DMS53 (cell line): ENCODE measurements around the gene CCNL1.

ENCODE experiments used
- DNase-seq: peaks from one replicate; lab custom pipeline; 2025; lab: John Stamatoyannopoulos, UW

The CCNL1 gene

GRCh38 chr3:157123621-157124020 lies 36.3 kb downstream of the CCNL1 start:
- DNase-seq: peak; percentile 25

GRCh38 chr3:157122832-157123427 lies 37.0 kb downstream of the CCNL1 start:
- peak; percentile 24 for DNase-seq

- peak; percentile 77 for DNase-seq
Measured at GRCh38 chr3:157122116-157122515, 37.8 kb downstream of the CCNL1 start.

- no peak for DNase-seq
Measured at GRCh38 chr3:157121522-157121921, 38.4 kb downstream of the CCNL1 start.

GRCh38 chr3:157120071-157120892 lies 39.7 kb downstream of the CCNL1 start:
- DNase-seq: peak; percentile 93

GRCh38 chr3:157119369-157119951 lies 40.5 kb downstream of the CCNL1 start:
- DNase-seq: peak; percentile 62

GRCh38 chr3:157117875-157118654 lies 41.9 kb downstream of the CCNL1 start:
- no peak for DNase-seq

- no peak for DNase-seq
Measured at GRCh38 chr3:157117206-157117605, 42.7 kb downstream of the CCNL1 start.

- no peak for DNase-seq
Measured at GRCh38 chr3:157116017-157116416, 43.9 kb downstream of the CCNL1 start.

- no peak for DNase-seq
Measured at GRCh38 chr3:157115069-157116006, 44.6 kb downstream of the CCNL1 start.

GRCh38 chr3:157113832-157114505 lies 46.0 kb downstream of the CCNL1 start:
- DNase-seq: peak; percentile 61

- no peak for DNase-seq
Measured at GRCh38 chr3:157112536-157112935, 47.4 kb downstream of the CCNL1 start.

- DNase-seq: no peak
Measured at GRCh38 chr3:157111518-157111917, 48.4 kb downstream of the CCNL1 start.

- no peak for DNase-seq
Measured at GRCh38 chr3:157110761-157111278, 49.1 kb downstream of the CCNL1 start.

GRCh38 chr3:157109267-157110141 lies 50.4 kb downstream of the CCNL1 start:
- DNase-seq: peak; percentile 42

GRCh38 chr3:157107644-157108133 lies 52.3 kb downstream of the CCNL1 start:
- DNase-seq: no peak

- DNase-seq: peak; percentile 76
Measured at GRCh38 chr3:157107037-157107436, 52.9 kb downstream of the CCNL1 start.

GRCh38 chr3:157104928-157105652 lies 54.9 kb downstream of the CCNL1 start:
- peak; percentile 53 for DNase-seq

GRCh38 chr3:157104521-157104920 lies 55.4 kb downstream of the CCNL1 start:
- no peak for DNase-seq
